Measurements from ENCODE around the gene PSIP1.
"Not testable (repeated sequence)": the region's sequence is repeated elsewhere in the genome, so short reads cannot be mapped to it uniquely, and the experiment has no call there.

The PSIP1 gene

DNA sequence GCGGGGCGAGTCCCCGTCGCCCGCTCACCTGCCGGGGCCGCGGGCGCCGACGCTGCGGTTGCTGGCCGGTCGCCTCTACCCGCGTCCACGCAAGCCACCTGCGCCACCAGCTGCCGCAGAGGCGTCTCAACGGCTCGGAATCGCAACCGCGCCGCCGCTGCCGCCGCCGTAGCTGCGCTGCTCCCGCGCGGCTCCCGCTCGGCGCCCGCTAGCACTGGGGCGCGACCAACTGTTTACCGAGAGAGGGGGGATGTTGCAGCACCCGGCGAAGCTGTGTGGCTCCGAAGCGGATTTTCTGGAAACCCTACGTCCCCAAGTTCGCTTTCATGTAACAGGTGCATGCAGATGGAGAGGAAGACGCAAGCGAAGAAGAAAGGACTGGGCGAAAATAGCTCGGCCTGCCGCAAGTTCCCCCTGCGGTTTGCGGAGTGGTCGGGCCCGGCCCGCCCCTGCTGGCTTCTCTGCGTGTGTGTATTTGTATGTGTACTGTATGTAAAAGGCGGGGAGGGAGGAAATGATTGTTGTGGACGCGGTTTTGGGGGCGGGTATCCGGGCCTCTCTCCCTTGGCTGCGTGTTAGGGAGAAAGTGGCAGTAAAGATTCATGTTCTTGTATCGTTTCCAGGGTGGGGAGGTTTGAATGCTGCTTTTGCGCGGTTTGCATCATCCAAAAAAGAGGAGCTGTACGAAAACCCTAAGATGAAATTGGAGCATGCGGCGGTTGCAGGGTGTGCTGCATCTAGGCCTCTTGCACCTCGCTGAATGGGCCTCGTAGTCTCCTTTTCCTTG lies at the start of gene PSIP1:
TSS of gene PSIP1 (minus strand) at position 182 of the 787 bp plus-strand sequence. CDS start 782 bp downstream, outside the sequence.
- peak; percentile 82 for DNase-seq

GRCh38 chr9:15553528-15553898 lies 42.7 kb upstream of the PSIP1 start:
- no peak for DNase-seq

DNA sequence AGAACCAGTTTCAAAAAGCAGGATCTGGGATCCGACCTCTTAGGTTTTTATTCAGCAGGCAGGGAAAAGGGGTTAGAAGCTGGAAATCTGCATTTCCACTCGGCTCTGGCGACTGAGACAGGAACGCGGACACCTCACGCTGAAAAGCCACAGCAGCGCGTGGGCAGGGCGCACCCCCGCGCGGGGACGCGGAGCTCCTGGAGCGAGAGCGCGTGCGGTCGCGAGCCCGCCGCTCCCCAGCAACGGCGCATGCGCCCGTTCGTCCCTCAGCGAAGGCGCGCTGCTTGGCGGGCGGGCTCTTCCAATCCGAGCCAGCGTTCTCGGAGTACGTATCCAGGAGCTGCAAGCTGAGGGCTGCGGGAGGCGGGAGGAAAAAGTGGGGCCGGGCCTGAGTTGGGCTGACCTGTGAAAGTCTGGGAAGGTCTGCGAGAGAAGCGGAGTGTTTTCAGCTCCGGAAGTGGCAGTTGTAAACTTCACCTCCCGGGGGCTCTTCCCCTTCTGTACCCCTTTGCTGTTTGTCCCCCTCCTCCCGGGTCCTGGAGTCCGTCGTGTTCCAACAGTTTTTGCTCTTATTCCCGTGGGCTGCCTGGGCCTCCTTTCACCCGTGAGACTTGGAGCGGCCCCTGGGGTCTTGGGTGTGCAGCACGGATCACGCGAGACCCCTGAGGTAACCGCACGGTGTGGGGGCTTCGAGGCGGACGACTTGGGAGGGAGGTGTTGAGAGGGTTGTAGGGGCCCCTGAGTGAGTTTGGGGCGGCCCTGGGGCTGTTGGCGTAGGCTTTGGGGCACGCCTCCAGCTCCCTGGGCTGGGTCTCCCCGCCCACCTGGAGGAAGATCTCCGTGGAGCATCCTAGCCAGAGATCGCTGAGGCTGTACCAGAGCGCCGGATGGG lies 42.1 kb upstream of the PSIP1 start, which contains the start of gene CCDC171:
TSS of gene CCDC171 (plus strand) at position 408 of the 892 bp plus-strand sequence. CDS start 11,046 bp downstream, outside the sequence.
- DNase-seq = peak; percentile 85

DNA sequence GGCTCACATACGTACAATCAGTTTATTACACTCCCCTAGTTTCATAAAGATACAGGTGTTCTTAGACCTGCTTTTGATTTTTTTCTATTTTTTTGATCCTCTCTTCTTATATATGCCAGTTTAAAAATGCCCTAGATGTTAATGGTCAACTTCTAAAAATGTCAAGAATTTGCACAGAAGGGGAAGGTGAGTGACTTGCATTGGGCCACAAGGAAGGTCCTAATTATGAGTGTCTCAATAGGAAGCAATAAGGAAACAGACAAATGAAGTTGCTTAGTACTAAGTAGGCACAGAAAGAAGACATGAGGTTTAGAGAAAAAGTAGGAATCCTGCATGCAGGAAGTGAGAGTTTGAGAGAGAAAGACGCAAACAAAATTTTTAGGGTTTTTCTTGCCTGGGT lies 38.8 kb upstream of the PSIP1 start:
- no peak for DNase-seq

GRCh38 chr9:15543047-15543813 lies 32.5 kb upstream of the PSIP1 start:
- DNase-seq = peak; percentile 3

GRCh38 chr9:15542624-15543023 lies 31.9 kb upstream of the PSIP1 start:
- DNase-seq = no peak

GRCh38 chr9:15541872-15542271 lies 31.1 kb upstream of the PSIP1 start:
- no peak for DNase-seq

GRCh38 chr9:15531380-15531779 lies 20.6 kb upstream of the PSIP1 start:
- DNase-seq = no peak

GRCh38 chr9:15529566-15530324 lies 19.0 kb upstream of the PSIP1 start:
- no peak for DNase-seq

DNA sequence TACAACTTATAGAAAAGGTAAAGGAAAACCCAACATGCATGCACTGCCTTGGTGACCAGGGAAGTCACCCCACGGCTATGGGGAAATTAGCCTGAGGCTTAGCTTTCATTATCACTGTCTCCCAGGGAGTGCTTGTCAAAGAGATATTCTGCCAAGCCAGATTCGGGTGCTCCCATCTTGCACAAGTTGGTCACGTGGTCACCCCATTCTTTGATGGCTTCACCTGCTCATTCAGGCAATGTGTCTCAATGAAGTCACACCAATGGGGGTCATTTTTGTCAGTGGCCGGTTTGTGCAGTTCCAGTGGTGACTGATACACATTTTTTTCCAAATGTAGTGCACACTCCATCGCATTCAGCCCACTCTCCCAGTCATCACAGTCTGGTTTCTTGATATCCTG lies 16.3 kb upstream of the PSIP1 start:
- DNase-seq = not testable (repeated sequence)

DNA sequence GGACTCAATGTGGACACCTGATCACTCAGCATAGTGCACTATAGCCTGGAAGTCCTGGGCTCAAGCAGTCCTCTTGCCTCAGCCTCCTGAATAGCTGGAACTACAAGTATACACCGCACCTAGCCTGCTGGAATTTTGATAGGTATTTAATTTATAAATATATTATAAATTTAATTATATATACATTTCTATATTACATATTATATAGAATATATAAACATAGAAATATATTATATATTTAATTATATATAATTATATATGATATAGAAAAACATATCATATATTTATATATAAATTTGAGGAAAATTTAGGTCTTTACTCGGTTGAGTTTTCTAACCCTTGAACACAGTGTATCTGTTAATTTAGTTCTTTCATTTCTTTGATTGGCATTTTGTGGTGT lies 15.2 kb upstream of the PSIP1 start:
- no peak for DNase-seq

GRCh38 chr9:15524845-15525455 lies 14.2 kb upstream of the PSIP1 start:
- no peak for DNase-seq

GRCh38 chr9:15522130-15522755 lies 11.5 kb upstream of the PSIP1 start:
- DNase-seq = no peak

DNA sequence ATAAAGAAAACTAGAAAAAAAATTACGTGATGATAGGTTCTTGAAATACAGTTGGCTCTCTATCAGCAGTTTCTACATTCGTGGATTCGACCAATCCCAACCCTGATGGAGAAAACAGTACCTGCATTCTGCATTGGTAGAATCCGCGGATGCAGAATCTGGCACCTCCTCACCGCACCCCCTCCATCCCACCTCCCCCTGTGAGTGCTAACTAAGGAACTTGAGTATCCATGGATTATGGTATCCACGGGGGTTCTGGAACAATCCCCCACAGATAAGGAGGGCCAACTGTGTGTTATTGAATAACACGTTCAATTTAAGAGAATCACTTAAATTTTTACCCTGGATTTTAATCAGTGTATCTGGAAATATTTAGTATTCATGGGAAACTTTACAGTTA lies 10.5 kb upstream of the PSIP1 start:
- DNase-seq = no peak

DNA sequence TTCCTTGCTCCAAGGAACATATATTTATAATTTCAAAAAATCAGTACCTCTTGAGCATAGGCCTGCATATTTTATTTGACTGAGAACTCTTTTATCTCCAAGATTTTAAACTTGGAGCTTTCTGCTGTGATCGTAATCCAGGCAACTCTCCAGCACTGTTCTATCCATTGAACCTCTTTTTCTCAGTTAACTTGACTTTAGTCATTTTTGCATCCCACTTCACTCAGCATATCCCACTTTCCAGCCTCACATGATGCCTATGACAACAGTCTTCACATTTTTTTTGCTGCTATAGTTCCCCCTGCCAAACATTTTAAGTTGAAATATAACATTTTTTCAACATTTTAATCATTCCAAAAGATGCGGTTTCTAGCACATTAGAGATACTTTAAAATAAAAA lies 9.1 kb upstream of the PSIP1 start:
- no peak for DNase-seq

DNA sequence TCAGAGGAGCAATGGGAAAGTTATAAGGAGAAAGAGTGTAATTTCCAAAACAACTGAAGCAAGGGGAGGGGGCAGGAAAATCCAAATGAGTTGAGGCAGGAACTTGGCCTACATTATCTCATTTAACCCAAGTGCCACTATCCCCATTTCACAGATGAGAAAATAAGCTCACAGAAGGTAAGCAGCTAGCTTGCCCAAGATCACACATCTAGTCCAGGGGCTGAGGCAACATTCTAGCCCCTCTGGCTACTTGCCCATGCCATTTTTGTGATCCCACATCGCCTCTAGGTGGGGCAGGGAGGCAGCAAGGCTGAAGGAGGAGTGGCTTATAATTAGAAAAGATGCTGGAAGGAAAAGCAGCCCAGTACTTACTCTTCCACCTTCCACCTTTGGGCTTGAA lies 2.6 kb upstream of the PSIP1 start:
- no peak for DNase-seq

GRCh38 chr9:15512889-15513288 lies 2.1 kb upstream of the PSIP1 start:
- DNase-seq = no peak

- DNase-seq = no peak
Measured at GRCh38 chr9:15512204-15512603, 1.4 kb upstream of the PSIP1 start.

DNA sequence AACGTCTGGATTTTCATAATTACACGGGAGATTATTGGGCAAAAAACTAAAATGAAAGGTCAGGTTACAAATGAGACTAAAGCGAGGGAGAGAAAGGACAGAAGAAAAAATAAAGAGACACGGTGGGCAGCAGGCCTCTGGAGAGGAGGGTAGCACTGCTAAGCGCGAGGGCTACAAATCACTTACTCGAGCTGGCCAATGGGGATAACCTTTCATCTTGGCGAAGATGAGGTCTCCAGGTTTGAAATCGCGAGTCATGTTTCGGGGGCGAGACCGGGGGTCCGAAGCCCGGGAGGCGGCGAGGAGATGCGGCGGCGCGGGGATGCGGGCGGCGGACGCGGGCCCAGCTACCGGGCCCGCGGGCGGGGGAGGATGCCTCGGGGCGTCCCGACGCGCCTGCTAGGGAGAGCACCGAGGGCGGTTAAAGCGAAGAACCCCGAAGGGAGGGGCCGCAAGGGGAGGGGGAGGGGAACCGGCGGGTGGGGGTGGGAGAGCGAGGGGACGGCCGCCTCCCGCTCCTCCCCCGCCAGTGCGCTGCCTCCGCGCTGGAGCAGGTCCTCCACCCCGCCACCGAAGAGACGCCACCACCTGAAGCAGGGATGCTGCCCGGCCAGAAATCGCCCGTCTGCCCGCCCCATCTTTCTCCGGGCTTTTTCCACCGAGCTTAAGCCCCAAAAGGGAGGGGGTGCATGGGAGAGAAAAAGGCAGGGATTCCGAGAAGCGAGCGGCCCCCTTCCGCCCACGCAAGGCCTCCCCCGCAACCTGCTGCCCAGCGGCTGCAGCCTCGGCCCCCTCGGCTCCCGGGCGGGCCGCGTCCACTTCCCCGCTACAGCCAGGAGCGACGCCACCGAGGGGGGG lies 610 bp downstream of the PSIP1 start:
- peak; percentile 60 for DNase-seq

- DNase-seq = no peak
Measured at GRCh38 chr9:15505921-15506320, 4.8 kb downstream of the PSIP1 start.
